Heart left ventricle (tissue), 16 donors: ENCODE data around the gene MYL6B. TPM values are rescaled to one million over a fixed set of nuclear protein-coding genes. Genes with fewer than 3 reads are reported as not detected.

Experiments
- ATAC-seq, 4 donors: fragments of 200-7000 bp; cut with Tn5 transposase; one replicate each; pipeline ENCODE4 v1.9.1; 2020 to 2022; ENCODE audit warnings: moderate library complexity in 4 of 4, mild to moderate bottlenecking in 3 of 4, moderate number of reproducible peaks in 1 of 4
- DNase-seq, 5 donors: peaks; one replicate each; pipeline ENCODE4 v3.0.0-alpha.2; 2020
- H3K27ac ChIP-seq, 12 donors: fragments of 200-600 bp; sonication (generic) in 4 of 12; one replicate each; pipeline versions ENCODE4 v1.5.0 to v1.8.0; 2016 to 2022; ENCODE audit warnings: mild to moderate bottlenecking in 2 of 12
- H3K27me3 ChIP-seq, 9 donors: fragments of 200-600 bp; sonication (generic) in 2 of 9; one replicate each; pipeline versions ENCODE4 v1.5.1 to v1.8.0; 2016 to 2022; ENCODE audit warnings: mild to moderate bottlenecking in 3 of 9
- H3K36me3 ChIP-seq, 9 donors: fragments of 200-600 bp; sonication (generic) in 2 of 9; one replicate each; pipeline versions ENCODE4 v1.5.0 to v1.8.0; 2018 to 2022; ENCODE audit warnings: mild to moderate bottlenecking in 2 of 9
- H3K4me1 ChIP-seq, 12 donors: fragments of 200-600 bp; sonication (generic) in 4 of 12; one replicate each; pipeline versions ENCODE4 v1.5.0 to v1.8.0; 2016 to 2022; ENCODE audit warnings: mild to moderate bottlenecking in 3 of 12
- H3K4me3 ChIP-seq, 12 donors: fragments of 200-600 bp; sonication (generic) in 4 of 12; one replicate each; pipeline versions ENCODE4 v1.5.0 to v1.8.0; 2017 to 2022; ENCODE audit warnings: mild to moderate bottlenecking in 9 of 12, moderate library complexity in 4 of 12
- H3K9me3 ChIP-seq, 12 donors: fragments of 200-600 bp; sonication (generic) in 4 of 12; one replicate each; pipeline versions ENCODE4 v1.5.0 to v1.8.0; 2016 to 2022; ENCODE audit warnings: mild to moderate bottlenecking in 1 of 12
- POLR2A ChIP-seq, 2 donors: fragments of 450-650 bp; IDR thresholded peaks; one replicate each; pipeline ENCODE4 v1.6.1; 2017; ENCODE audit warnings: antibody characterized with exemption in 2 of 2, mild to moderate bottlenecking in 2 of 2, moderate library complexity in 2 of 2
- WGBS, 4 donors: extraction: QIAGEN DNeasy Blood & Tissue Kit in 2 of 4; methylation state at CpG; one replicate each; pipeline versions ENCODE4 v1.1.5 to v1.1.7; 2013 to 2018; 5-methylcytosine and 5-hydroxymethylcytosine counted together
- intact Hi-C, 10 donors: fragments of 100-400 bp; cut with DNase I; formaldehyde crosslinking; loops; one replicate each; pipeline versions ENCODE4 v1.11.1 to v1.14.2; 2022
- polyA plus RNA-seq, 2 donors: library from polyadenylated mRNA; stranded (reverse); fragments of 200-250 nt; gene quantifications; one replicate each; pipeline ENCODE4 v1.2.3, GENCODE V29; 2013
- total RNA-seq, 9 donors: library from RNA; depleted of rRNA in 2 of 9; stranded (reverse); fragments of >200 nt in 2 of 9; fragmentation: NEBNext Ultra II Directional in 3 of 9; extraction: Animal tissue kit (Norgen Biotek cat#: 25700) in 3 of 9; gene quantifications; one replicate each; pipeline versions ENCODE4 v1.1.0 to v1.2.4, GENCODE V29; 2016 to 2023
- TF ChIP-seq, protein P1 (sequence below), 12 donors: fragments of 200-600 bp; sonication (generic) in 4 of 12; IDR thresholded peaks; one replicate each; pipeline versions ENCODE4 v1.5.0 to v1.8.0; 2018 to 2022; ENCODE audit warnings: antibody characterized with exemption in 12 of 12, mild to moderate bottlenecking in 5 of 12
- donor health status: ischemic (EF 13 %, LVEDD 7.1; RV severe dilation, severe dysfunction).
- donor health status: healthy with polysubstance abuse.
- donor health status: DM: no; HTN: yes; CAD: no.
- donor health status: DM: no; HTN: no; CAD: no.
- donor health status: ischemic (EF 25% LVEDD 6.9; RV normal size, moderate dysfunction).
- donor health status: ischemic (EF 25% LVEDD 5.7; RV mildly dilated, moderate dysfunction).
- donor health status: healthy.
- donor health status: DM: yes; HTN: yes; CAD: no.
- donor health status: ischemic (EF 35%, LVEDD 5.7; RV mildly dilated, moderate dysfunction).
- donor health status: nonischemic (EF 11% LVEDD 7.7; RV severe dilation, severe dysfunction).
- donor health status: DM: yes; HTN: yes; CAD: no.
- donor health status: PGD.
- donor health status: ischemic (EF 29% LVEDD 5.4; RV normal size, mild dysfunction).
- donor health status: nonischemic (EF 23%, LVEDD 6.1; RV moderate dilation, normal function).

Gene MYL6B
- total and polyA plus RNA-seq, 11 donors, result 27.5 to 65.9 (median 41.1) TPM

GRCh38 chr12:56158029-56158925, 5.9 kb downstream of the MYL6B start, which contains the start of gene MYL6:
MYL6 (plus strand) TSS chr12:56158359; CDS start chr12:56158402, 43 bp downstream.
- TF ChIP-seq, protein P1, sequence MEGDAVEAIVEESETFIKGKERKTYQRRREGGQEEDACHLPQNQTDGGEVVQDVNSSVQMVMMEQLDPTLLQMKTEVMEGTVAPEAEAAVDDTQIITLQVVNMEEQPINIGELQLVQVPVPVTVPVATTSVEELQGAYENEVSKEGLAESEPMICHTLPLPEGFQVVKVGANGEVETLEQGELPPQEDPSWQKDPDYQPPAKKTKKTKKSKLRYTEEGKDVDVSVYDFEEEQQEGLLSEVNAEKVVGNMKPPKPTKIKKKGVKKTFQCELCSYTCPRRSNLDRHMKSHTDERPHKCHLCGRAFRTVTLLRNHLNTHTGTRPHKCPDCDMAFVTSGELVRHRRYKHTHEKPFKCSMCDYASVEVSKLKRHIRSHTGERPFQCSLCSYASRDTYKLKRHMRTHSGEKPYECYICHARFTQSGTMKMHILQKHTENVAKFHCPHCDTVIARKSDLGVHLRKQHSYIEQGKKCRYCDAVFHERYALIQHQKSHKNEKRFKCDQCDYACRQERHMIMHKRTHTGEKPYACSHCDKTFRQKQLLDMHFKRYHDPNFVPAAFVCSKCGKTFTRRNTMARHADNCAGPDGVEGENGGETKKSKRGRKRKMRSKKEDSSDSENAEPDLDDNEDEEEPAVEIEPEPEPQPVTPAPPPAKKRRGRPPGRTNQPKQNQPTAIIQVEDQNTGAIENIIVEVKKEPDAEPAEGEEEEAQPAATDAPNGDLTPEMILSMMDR (IDR thresholded peaks at IDR 0.05), result no peak
- peak; percentile 99 for TF ChIP-seq POLR2A (IDR thresholded peaks at IDR 0.05)
- WGBS, 4 donors, result 0 to 1% (median 0%) methylated on average over 21 to 30 of the region's 30 CpGs
- Histone ChIP-seq H3K27me3 (no peaks in the 10 kb centered on the region), H3K4me1 (peaks cover 4 to 48% (median 37%) of the 10 kb centered on the region in 12 donors), H3K4me3 (peak within 1 kb of the TSS; percentile 62 to 98 (median 90)), H3K9me3 (no peaks in the 10 kb centered on the region), H3K36me3 (peaks cover 0 to 42% (median 39%) of the 10 kb centered on the region in 9 donors), H3K27ac (peak within 1 kb of the TSS; percentile 92 to 99 (median 98))
- intact Hi-C loops, result loop anchor here in 9 of 10 donors (1.0 to 5.0 kb wide), 7 partner anchors 30 to 41 kb away; partner anchors contain the start of genes ZC3H10 (in 6 of the 9), RPL41 (in 3 of the 9), ESYT1 (in 1 of the 9) and SMARCC2 (in 1 of the 9)
- DNase-seq, result peak; percentile 92 to 98 (median 98)
- peak; percentile 88 to 92 (median 90) for ATAC-seq

DNA sequence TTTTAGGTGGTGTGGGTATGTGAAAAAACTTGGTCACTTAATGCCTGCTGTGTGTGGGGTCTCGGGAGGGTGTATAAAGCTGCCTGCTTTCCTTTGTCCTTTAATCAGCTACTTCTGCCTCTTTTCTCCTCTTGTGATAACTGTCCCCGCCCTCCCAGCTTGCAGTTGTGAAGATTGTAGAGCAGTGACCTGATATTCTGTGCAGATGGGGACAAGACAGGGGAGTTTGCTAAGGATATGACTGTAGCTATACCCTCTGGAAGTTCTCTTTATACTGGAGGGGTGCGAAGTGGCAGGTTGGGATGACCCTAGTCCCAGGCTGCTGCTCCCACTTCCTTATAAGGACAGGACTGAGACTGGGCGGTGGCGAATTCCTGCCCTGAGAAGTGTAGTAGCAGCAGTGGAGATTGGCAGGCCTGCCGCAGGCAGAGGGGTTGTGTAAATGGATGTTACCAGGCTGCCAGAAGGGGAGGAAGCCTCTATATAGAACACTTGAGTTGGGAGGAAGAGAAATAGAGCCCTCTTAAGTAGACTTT, 6.6 kb downstream of the MYL6B start:
- Histone ChIP-seq H3K27me3 (no peaks in the 10 kb centered on the region), H3K36me3 (peaks cover 0 to 49% (median 47%) of the 10 kb centered on the region in 9 donors), H3K27ac (peak overlapping the region; percentile 92 to 99 (median 98)), H3K4me1 (peaks cover 4 to 45% (median 34%) of the 10 kb centered on the region in 12 donors), H3K9me3 (no peaks in the 10 kb centered on the region), H3K4me3 (peak overlapping the region; percentile 62 to 98 (median 90))
- 0 to 1% (median 0%) methylated on average over 6 of the region's 6 CpGs for WGBS, 4 donors
- intact Hi-C loops, result loop anchor here in 9 of 10 donors (1.0 to 5.0 kb wide), 7 partner anchors 30 to 42 kb away; partner anchors contain the start of genes ZC3H10 (in 6 of the 9), RPL41 (in 3 of the 9), ESYT1 (in 1 of the 9) and SMARCC2 (in 1 of the 9)
- ATAC-seq (peak; percentile 74 to 83 (median 78)), DNase-seq (peak; percentile 86 to 93 (median 88))
- TF ChIP-seq POLR2A (IDR thresholded peaks at IDR 0.05), result peak; percentile 70 to 81
- TF ChIP-seq, protein P1 (IDR thresholded peaks at IDR 0.05), result no peak

DNA sequence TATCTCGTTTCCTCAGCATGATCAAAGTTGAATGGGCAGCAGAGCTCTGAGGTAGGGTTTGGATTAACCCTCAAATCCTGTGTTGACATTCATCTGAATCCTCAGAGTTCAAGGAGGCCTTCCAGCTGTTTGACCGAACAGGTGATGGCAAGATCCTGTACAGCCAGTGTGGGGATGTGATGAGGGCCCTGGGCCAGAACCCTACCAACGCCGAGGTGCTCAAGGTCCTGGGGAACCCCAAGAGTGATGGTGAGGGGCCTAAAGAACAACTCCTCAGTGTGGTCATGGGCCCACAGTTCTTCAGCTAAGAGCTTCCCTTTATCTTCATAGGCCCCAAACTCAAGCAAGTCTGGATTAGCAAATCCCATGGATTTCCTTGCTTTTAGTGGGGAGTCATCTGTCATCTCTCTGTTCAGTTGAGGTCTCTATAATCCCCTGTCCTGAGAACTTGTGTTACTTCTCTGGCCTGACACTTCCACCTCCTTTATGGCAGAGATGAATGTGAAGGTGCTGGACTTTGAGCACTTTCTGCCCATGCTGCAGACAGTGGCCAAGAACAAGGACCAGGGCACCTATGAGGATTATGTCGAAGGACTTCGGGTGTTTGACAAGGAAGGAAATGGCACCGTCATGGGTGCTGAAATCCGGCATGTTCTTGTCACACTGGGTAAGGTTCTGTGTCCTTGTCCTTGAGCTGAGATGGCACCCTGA, 7.2 kb downstream of the MYL6B start:
- Histone ChIP-seq H3K4me3 (peak overlapping the region; percentile 62 to 98 (median 90)), H3K27ac (peak overlapping the region; percentile 92 to 99 (median 98)), H3K27me3 (no peaks in the 10 kb centered on the region), H3K36me3 (peaks cover 0 to 55% (median 53%) of the 10 kb centered on the region in 9 donors), H3K4me1 (peaks cover 4 to 45% (median 34%) of the 10 kb centered on the region in 12 donors), H3K9me3 (no peaks in the 10 kb centered on the region)
- TF ChIP-seq POLR2A (IDR thresholded peaks at IDR 0.05), result no peak
- TF ChIP-seq, protein P1 (IDR thresholded peaks at IDR 0.05), result no peak
- 3 to 13% (median 6%) methylated on average over 8 of the region's 8 CpGs for WGBS, 4 donors
- ATAC-seq, result no peak
- intact Hi-C loops, result loop anchor here in 9 of 10 donors (2.0 to 5.0 kb wide), 5 partner anchors 29 to 42 kb away; partner anchors contain the start of genes ZC3H10 (in 6 of the 9), RPL41 (in 3 of the 9) and SMARCC2 (in 1 of the 9)
- no peak for DNase-seq
